HG03342 (cell line): ENCODE measurements around the gene PPARGC1A.

ENCODE experiments used
- ATAC-seq: cut with Tn5 transposase; IDR thresholded peaks from one replicate; pipeline ENCODE4 v1.9.1; 2021; ENCODE audit warnings: mild to moderate bottlenecking, moderate library complexity; ENCODE audit not compliant: unreplicated experiment

The PPARGC1A gene

GRCh38 chr4:23909671-23910070 is 19.8 kb upstream of the PPARGC1A start:
- ATAC-seq = no peak

GRCh38 chr4:23906839-23907238 is 17.0 kb upstream of the PPARGC1A start:
- no peak for ATAC-seq

GRCh38 chr4:23904639-23905071 is 14.8 kb upstream of the PPARGC1A start:
- no peak for ATAC-seq

GRCh38 chr4:23903859-23904438 is 14.1 kb upstream of the PPARGC1A start:
- ATAC-seq = no peak

GRCh38 chr4:23902222-23902804 is 12.5 kb upstream of the PPARGC1A start:
- no peak for ATAC-seq

GRCh38 chr4:23900636-23901035 is 10.8 kb upstream of the PPARGC1A start:
- no peak for ATAC-seq

GRCh38 chr4:23899565-23899964 is 9.7 kb upstream of the PPARGC1A start:
- ATAC-seq = no peak

GRCh38 chr4:23897564-23898109 is 7.8 kb upstream of the PPARGC1A start:
- ATAC-seq = no peak

- no peak for ATAC-seq
These were observed 4.2 kb upstream of the PPARGC1A start for GRCh38 chr4:23894021-23894420.

GRCh38 chr4:23891064-23891421 is 1.2 kb upstream of the PPARGC1A start:
- ATAC-seq = no peak

GRCh38 chr4:23890369-23891063 is 669 bp upstream of the PPARGC1A start:
- no peak for ATAC-seq

GRCh38 chr4:23889391-23889790 is 456 bp downstream of the PPARGC1A start:
- no peak for ATAC-seq

GRCh38 chr4:23888421-23889319 is 1.2 kb downstream of the PPARGC1A start:
- no peak for ATAC-seq

- no peak for ATAC-seq
These were observed 1.9 kb downstream of the PPARGC1A start for GRCh38 chr4:23887989-23888388.

GRCh38 chr4:23887173-23887572 is 2.7 kb downstream of the PPARGC1A start:
- no peak for ATAC-seq

GRCh38 chr4:23885943-23886590 is 3.8 kb downstream of the PPARGC1A start:
- ATAC-seq = no peak

GRCh38 chr4:23884741-23885140 is 5.1 kb downstream of the PPARGC1A start:
- no peak for ATAC-seq

GRCh38 chr4:23884261-23884660 is 5.6 kb downstream of the PPARGC1A start:
- ATAC-seq = no peak

- no peak for ATAC-seq
These were observed 6.8 kb downstream of the PPARGC1A start for GRCh38 chr4:23882976-23883531.

GRCh38 chr4:23881674-23882337 is 8.0 kb downstream of the PPARGC1A start:
- ATAC-seq = no peak
